K562 (cell line): ENCODE measurements around the gene P2RY4. TPM values are rescaled to one million over a fixed set of nuclear protein-coding genes. Genes with fewer than 3 reads are reported as not detected.

Experiments used
- CBX8 ChIP-seq: fragments of 200-600 bp; sonication (generic); IDR thresholded peaks from 2 replicates; pipeline ENCODE4 v1.6.1; 2012; ENCODE audit warnings: borderline replicate concordance, mixed run types, low read depth, mild to moderate bottlenecking, moderate library complexity, mixed read lengths, low read length, control low read depth, inconsistent platforms; ENCODE audit not compliant: poor library complexity, severe bottlenecking; ENCODE audit errors: extremely low read depth
- CUX1 ChIP-seq: fragments of 200-800 bp; sonication (Bioruptor generic); IDR thresholded peaks from 2 replicates; pipeline ENCODE4 v1.6.1; 2016; ENCODE audit warnings: missing genetic modification characterization, missing compliant biosample characterization
- HNRNPL ChIP-seq: fragments of 200-400 bp; formaldehyde crosslinking; IDR thresholded peaks from 2 replicates; pipeline ENCODE4 v1.6.1; 2017; ENCODE audit warnings: low read depth, mild to moderate bottlenecking, low read length
- KDM1A ChIP-seq, 2 experiments: fragments of 450-650 bp; IDR thresholded peaks; 2 replicates each; pipeline ENCODE4 v1.6.1; 2016; ENCODE audit warnings: mild to moderate bottlenecking in 2 of 2
- polyA plus RNA-seq, 8 experiments: library from polyadenylated mRNA; depleted of rRNA in 4 of 8; stranded (reverse) in 5 of 8; unstranded in 3 of 8; fragments of >200 nt; fragmentation: Nextera tagmentation in 2 of 8; fragmentation: Illumina TruSeq in 1 of 8; extraction: Ambion mirVana in 2 of 8; extraction: Trizol in 1 of 8; gene quantifications; 2 replicates each; pipeline versions ENCODE4 v1.2.1 to v1.2.3, GENCODE V29; 2011 to 2014; ENCODE audit warnings: inconsistent platforms in 1 of 8, missing spikeins in 1 of 8
- total RNA-seq, 7 experiments: library from RNA; depleted of rRNA in 6 of 7; stranded (reverse); fragments of >200 nt in 6 of 7; fragmentation: Illumina TruSeq in 2 of 7; extraction: Trizol in 2 of 7; gene quantifications; 2 replicates each; pipeline versions ENCODE4 v1.2.1 to v1.2.3, GENCODE V29; 2011 to 2021; ENCODE audit warnings: low replicate concordance in 1 of 7

P2RY4 gene
- total and polyA plus RNA-seq, 9 of the 15 experiments (the other 6 are each of a cell fraction or from before 2014, with no cell fraction given) = not detected

DNA sequence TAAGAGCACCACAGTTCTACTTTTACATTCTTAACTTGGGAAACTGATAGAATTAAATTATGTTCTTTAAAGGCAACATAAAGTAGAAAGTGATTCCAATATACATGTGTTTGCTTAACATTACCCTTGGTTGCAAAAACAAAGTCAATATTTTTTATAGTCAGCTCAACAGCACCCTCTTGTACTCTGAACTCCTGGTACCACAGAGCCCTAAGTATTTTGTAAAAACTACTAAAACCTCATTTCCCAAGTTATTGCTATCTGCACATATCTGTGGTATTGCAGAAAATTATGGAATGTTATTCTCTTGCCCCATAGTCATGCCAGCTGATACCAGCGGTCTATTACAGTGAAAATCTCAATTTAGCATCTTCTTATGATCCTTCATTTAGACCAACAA is 32.8 kb upstream of the P2RY4 start (continued):
- TF ChIP-seq CUX1 = no peak
- TF ChIP-seq CBX8 = no peak
- no peak for TF ChIP-seq KDM1A (IDR thresholded peaks at IDR 0.05)
- TF ChIP-seq HNRNPL = no peak
- TF ChIP-seq, all 486 proteins: peak for 0
